ENCODE results near the gene CAPRIN1. TPM values are rescaled to one million over a fixed set of nuclear protein-coding genes. Genes with fewer than 3 reads are reported as not detected.

CAPRIN1 gene
- total RNA-seq, 4 donors from 2014 or later, result 94.5 to 132 (median 115) TPM

GRCh38 chr11:34013898-34014571 is 37.5 kb upstream of the CAPRIN1 start:
- H3K27ac ChIP-seq, result no peak overlapping the region
- H3K36me3 ChIP-seq, result no peaks in the 10 kb centered on the region
- TF ChIP-seq POLR2A (IDR thresholded peaks at IDR 0.05) (no peak), CTCF (IDR thresholded peaks at IDR 0.05) (no peak), EP300 (IDR thresholded peaks at IDR 0.05) (no peak), POLR2AphosphoS5 (IDR thresholded peaks at IDR 0.05) (no peak)
- no peaks in the 10 kb centered on the region for H3K4me1 ChIP-seq
- no peaks in the 10 kb centered on the region for H3K9me3 ChIP-seq
- 50 to 93% methylated on average over 3 to 4 of the region's 4 CpGs for WGBS, 2 donors (ENCODE audit: low coverage in 1 of 2)
- H3K4me3 ChIP-seq, result no peak overlapping the region
- H3K27me3 ChIP-seq, result no peaks in the 10 kb centered on the region
- ATAC-seq, result no peak

- TF ChIP-seq POLR2AphosphoS5 (IDR thresholded peaks at IDR 0.05) (no peak), POLR2A (IDR thresholded peaks at IDR 0.05) (no peak), CTCF (IDR thresholded peaks at IDR 0.05) (no peak), EP300 (IDR thresholded peaks at IDR 0.05) (no peak)
- no peak for ATAC-seq
- 89 to 90% methylated on average over 2 to 3 of the region's 3 CpGs for WGBS, 2 donors (ENCODE audit: low coverage in 1 of 2)
These were observed 29.4 kb upstream of the CAPRIN1 start for GRCh38 chr11:34021977-34022735.

GRCh38 chr11:34026432-34026831 is 25.1 kb upstream of the CAPRIN1 start:
- Histone ChIP-seq H3K27ac (no peak overlapping the region), H3K4me3 (no peak overlapping the region), H3K4me1 (no peaks in the 10 kb centered on the region), H3K27me3 (no peaks in the 10 kb centered on the region), H3K36me3 (no peaks in the 10 kb centered on the region), H3K9me3 (peaks cover 0 to 10% (median 0%) of the 10 kb centered on the region in 3 donors)
- TF ChIP-seq EP300 (IDR thresholded peaks at IDR 0.05) (no peak), CTCF (IDR thresholded peaks at IDR 0.05) (no peak), POLR2A (IDR thresholded peaks at IDR 0.05) (no peak), POLR2AphosphoS5 (IDR thresholded peaks at IDR 0.05) (no peak)
- WGBS, 2 donors (ENCODE audit: low coverage in 1 of 2), result 83 to 86% methylated on average over 14 of the region's 14 CpGs
- ATAC-seq, result no peak

More at GRCh38 chr11:34021977-34022735, 29.4 kb upstream of the CAPRIN1 start:
- no peaks in the 10 kb centered on the region for H3K36me3 ChIP-seq
- H3K4me1 ChIP-seq, result no peaks in the 10 kb centered on the region
- no peak overlapping the region for H3K4me3 ChIP-seq
- H3K9me3 ChIP-seq, result peaks cover 0 to 10% (median 0%) of the 10 kb centered on the region in 3 donors
- no peak overlapping the region for H3K27ac ChIP-seq
- H3K27me3 ChIP-seq, result no peaks in the 10 kb centered on the region

- no peaks in the 10 kb centered on the region for H3K27me3 ChIP-seq
- H3K27ac ChIP-seq, result no peak overlapping the region
- H3K36me3 ChIP-seq, result no peaks in the 10 kb centered on the region
- ATAC-seq, result no peak
- H3K9me3 ChIP-seq, result peaks cover 0 to 2% (median 0%) of the 10 kb centered on the region in 3 donors
- no peak overlapping the region for H3K4me3 ChIP-seq
- 70 to 83% methylated on average over 9 to 10 of the region's 10 CpGs for WGBS, 2 donors (ENCODE audit: low coverage in 1 of 2)
- no peak for TF ChIP-seq EP300 (IDR thresholded peaks at IDR 0.05)
- no peak for TF ChIP-seq POLR2AphosphoS5 (IDR thresholded peaks at IDR 0.05)
- no peak for TF ChIP-seq CTCF (IDR thresholded peaks at IDR 0.05)
- no peak for TF ChIP-seq POLR2A (IDR thresholded peaks at IDR 0.05)
- H3K4me1 ChIP-seq, result no peaks in the 10 kb centered on the region
These were observed 23.8 kb upstream of the CAPRIN1 start for GRCh38 chr11:34027516-34028408.

All from gastroesophageal sphincter (tissue), 4 donors.